ENCODE results near the gene INSYN2B.

The INSYN2B gene

GRCh38 chr5:169832845-169833244, 147.4 kb downstream of the INSYN2B start:
- no peaks in the 10 kb centered on the region for H4K20me1 ChIP-seq
- no peak overlapping the region for H3K27ac ChIP-seq
- H3K9ac ChIP-seq, result no peak overlapping the region

GRCh38 chr5:169832304-169832703, 148.0 kb downstream of the INSYN2B start:
- H3K4me2 ChIP-seq, result no peak overlapping the region
- H3K27ac ChIP-seq, result no peak overlapping the region
- no peaks in the 10 kb centered on the region for H3K9me3 ChIP-seq
- no peaks in the 10 kb centered on the region for H3K36me3 ChIP-seq
- no peak for TF ChIP-seq Cebpa-rat (IDR thresholded peaks at IDR 0.05)
- no peaks in the 10 kb centered on the region for H4K20me1 ChIP-seq
- no peaks in the 10 kb centered on the region for H3K27me3 ChIP-seq
- no peaks in the 10 kb centered on the region for H3K4me1 ChIP-seq
- H3K9ac ChIP-seq, result no peak overlapping the region
- H3K4me3 ChIP-seq, result no peak overlapping the region

More at GRCh38 chr5:169832845-169833244, 147.4 kb downstream of the INSYN2B start:
- H3K4me1 ChIP-seq, result no peaks in the 10 kb centered on the region
- no peaks in the 10 kb centered on the region for H3K27me3 ChIP-seq
- no peak overlapping the region for H3K4me2 ChIP-seq
- H3K4me3 ChIP-seq, result no peak overlapping the region
- no peaks in the 10 kb centered on the region for H3K9me3 ChIP-seq
- no peak for TF ChIP-seq Cebpa-rat (IDR thresholded peaks at IDR 0.05)
- no peaks in the 10 kb centered on the region for H3K36me3 ChIP-seq

GRCh38 chr5:169831331-169831730, 149.0 kb downstream of the INSYN2B start:
- no peak overlapping the region for H3K4me2 ChIP-seq
- H3K27me3 ChIP-seq, result no peaks in the 10 kb centered on the region
- no peak overlapping the region for H3K27ac ChIP-seq
- H3K36me3 ChIP-seq, result 0 out of 2 replicates have a peak, but pooled peaks cover under 1% of the 10 kb centered on the region
- no peaks in the 10 kb centered on the region for H4K20me1 ChIP-seq
- no peaks in the 10 kb centered on the region for H3K9me3 ChIP-seq
- no peak overlapping the region for H3K9ac ChIP-seq
- no peak overlapping the region for H3K4me3 ChIP-seq
- no peak for TF ChIP-seq Cebpa-rat (IDR thresholded peaks at IDR 0.05)
- H3K4me1 ChIP-seq, result no peaks in the 10 kb centered on the region

- no peaks in the 10 kb centered on the region for H3K27me3 ChIP-seq
- no peaks in the 10 kb centered on the region for H3K4me1 ChIP-seq
- no peak overlapping the region for H3K27ac ChIP-seq
- no peaks in the 10 kb centered on the region for H3K9me3 ChIP-seq
- no peak for TF ChIP-seq Cebpa-rat (IDR thresholded peaks at IDR 0.05)
- H4K20me1 ChIP-seq, result no peaks in the 10 kb centered on the region
- no peak overlapping the region for H3K4me3 ChIP-seq
- no peak overlapping the region for H3K4me2 ChIP-seq
- 0 out of 2 replicates have a peak, but pooled peaks cover 5% of the 10 kb centered on the region for H3K36me3 ChIP-seq
- no peak overlapping the region for H3K9ac ChIP-seq
Observed at GRCh38 chr5:169828385-169828784, 151.9 kb downstream of the INSYN2B start.

- Histone ChIP-seq H4K20me1 (no peaks in the 10 kb centered on the region), H3K27me3 (no peaks in the 10 kb centered on the region), H3K4me1 (no peaks in the 10 kb centered on the region), H3K4me3 (no peak overlapping the region), H3K36me3 (0 out of 2 replicates have a peak, but pooled peaks cover 5% of the 10 kb centered on the region), H3K4me2 (no peak overlapping the region), H3K9me3 (no peaks in the 10 kb centered on the region), H3K27ac (no peak overlapping the region), H3K9ac (no peak overlapping the region)
- no peak for TF ChIP-seq Cebpa-rat (IDR thresholded peaks at IDR 0.05)
Observed at GRCh38 chr5:169827769-169828168, 152.5 kb downstream of the INSYN2B start.

- TF ChIP-seq Cebpa-rat (IDR thresholded peaks at IDR 0.05), result no peak
- H4K20me1 ChIP-seq, result no peaks in the 10 kb centered on the region
Observed at GRCh38 chr5:169826618-169827017, 153.7 kb downstream of the INSYN2B start.

GRCh38 chr5:169817031-169817430, 163.3 kb downstream of the INSYN2B start:
- H3K36me3 ChIP-seq, result peaks cover 70% of the 10 kb centered on the region
- no peaks in the 10 kb centered on the region for H4K20me1 ChIP-seq
- H3K4me1 ChIP-seq, result peaks cover 16% of the 10 kb centered on the region
- H3K27ac ChIP-seq, result no peak overlapping the region
- H3K4me2 ChIP-seq, result no peak overlapping the region
- peaks cover 22% of the 10 kb centered on the region for H3K9me3 ChIP-seq
- TF ChIP-seq Cebpa-rat (IDR thresholded peaks at IDR 0.05), result no peak
- no peak overlapping the region for H3K4me3 ChIP-seq
- H3K9ac ChIP-seq, result no peak overlapping the region
- H3K27me3 ChIP-seq, result no peaks in the 10 kb centered on the region

More at GRCh38 chr5:169826618-169827017, 153.7 kb downstream of the INSYN2B start:
- Histone ChIP-seq H3K27me3 (no peaks in the 10 kb centered on the region), H3K27ac (no peak overlapping the region), H3K4me2 (no peak overlapping the region), H3K4me1 (no peaks in the 10 kb centered on the region), H3K36me3 (0 out of 2 replicates have a peak, but pooled peaks cover 5% of the 10 kb centered on the region), H3K9me3 (no peaks in the 10 kb centered on the region), H3K9ac (no peak overlapping the region), H3K4me3 (no peak overlapping the region)

- H3K27ac ChIP-seq, result no peak overlapping the region
- no peak overlapping the region for H3K4me2 ChIP-seq
- H3K4me1 ChIP-seq, result peaks cover 6% of the 10 kb centered on the region
- peaks cover 17% of the 10 kb centered on the region for H3K9me3 ChIP-seq
- H3K27me3 ChIP-seq, result no peaks in the 10 kb centered on the region
- H3K36me3 ChIP-seq, result peaks cover 87% of the 10 kb centered on the region
- no peak overlapping the region for H3K9ac ChIP-seq
- TF ChIP-seq Cebpa-rat (IDR thresholded peaks at IDR 0.05), result no peak
- no peak overlapping the region for H3K4me3 ChIP-seq
- H4K20me1 ChIP-seq, result no peaks in the 10 kb centered on the region
Observed at GRCh38 chr5:169814522-169814921, 165.8 kb downstream of the INSYN2B start.
